Ishikawa (cell line): Measurements from ENCODE around the gene GLYAT.

ENCODE experiments used
- CREB1 ChIP-seq: IDR thresholded peaks from 2 replicates; pipeline ENCODE4 v1.6.1; 2012; ENCODE audit warnings: low read depth
- EGR1 ChIP-seq: IDR thresholded peaks from 2 replicates; pipeline ENCODE4 v1.6.1; 2012
- EP300 ChIP-seq: IDR thresholded peaks from 2 replicates; pipeline ENCODE4 v1.6.1; 2012; ENCODE audit warnings: borderline replicate concordance
- FOXM1 ChIP-seq: IDR thresholded peaks from 2 replicates; pipeline ENCODE4 v1.6.1; 2012; ENCODE audit warnings: low read depth, borderline replicate concordance
- NFIC ChIP-seq: IDR thresholded peaks from 2 replicates; pipeline ENCODE4 v1.6.1; 2012
- TAF1 ChIP-seq: IDR thresholded peaks from 2 replicates; pipeline ENCODE4 v1.6.1; 2012; ENCODE audit warnings: low read depth, mild to moderate bottlenecking
- TCF12 ChIP-seq: IDR thresholded peaks from 2 replicates; pipeline ENCODE4 v1.6.1; 2012; ENCODE audit warnings: low read depth
- TEAD4 ChIP-seq: IDR thresholded peaks from 2 replicates; pipeline ENCODE4 v1.6.1; 2012
- YY1 ChIP-seq: IDR thresholded peaks from 2 replicates; pipeline ENCODE4 v1.6.1; 2012; ENCODE audit warnings: low read depth
- ZBTB7A ChIP-seq: IDR thresholded peaks from 2 replicates; pipeline ENCODE4 v1.6.1; 2012; ENCODE audit warnings: low read depth
- TF ChIP-seq, protein P1 (sequence below): IDR thresholded peaks from 2 replicates; pipeline ENCODE4 v1.6.1; 2012
- TF ChIP-seq, protein P2 (sequence below): IDR thresholded peaks from 2 replicates; pipeline ENCODE4 v1.6.1; 2012
- TF ChIP-seq, protein P3 (sequence below): IDR thresholded peaks from 2 replicates; pipeline ENCODE4 v1.6.1; 2012; ENCODE audit warnings: low read depth, mild to moderate bottlenecking

The GLYAT gene

DNA sequence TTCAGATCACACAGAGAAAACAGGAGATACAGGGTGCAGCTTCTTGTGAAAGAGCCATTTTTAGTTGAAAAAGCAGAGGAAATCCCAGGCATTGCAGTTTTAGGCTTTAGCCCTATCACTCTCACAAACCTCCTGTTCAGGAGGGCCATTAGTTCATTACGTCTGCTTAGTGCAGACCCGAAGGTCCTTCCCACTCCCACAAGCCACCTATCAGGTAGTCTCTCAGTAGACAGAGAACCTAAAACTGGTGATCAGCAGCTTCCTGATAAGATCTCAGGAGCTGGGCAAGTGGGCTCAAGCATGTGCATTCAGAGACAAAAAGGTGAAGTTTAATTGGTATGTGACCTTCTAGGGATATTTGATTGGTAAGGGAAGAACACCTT is 4.3 kb downstream of the GLYAT start:
- no peak for TF ChIP-seq ZBTB7A
- TF ChIP-seq, protein P1, sequence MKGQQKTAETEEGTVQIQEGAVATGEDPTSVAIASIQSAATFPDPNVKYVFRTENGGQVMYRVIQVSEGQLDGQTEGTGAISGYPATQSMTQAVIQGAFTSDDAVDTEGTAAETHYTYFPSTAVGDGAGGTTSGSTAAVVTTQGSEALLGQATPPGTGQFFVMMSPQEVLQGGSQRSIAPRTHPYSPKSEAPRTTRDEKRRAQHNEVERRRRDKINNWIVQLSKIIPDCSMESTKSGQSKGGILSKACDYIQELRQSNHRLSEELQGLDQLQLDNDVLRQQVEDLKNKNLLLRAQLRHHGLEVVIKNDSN = no peak
- no peak for TF ChIP-seq CREB1
- no peak for TF ChIP-seq YY1
- no peak for TF ChIP-seq FOXM1
- TF ChIP-seq TCF12 = no peak

DNA sequence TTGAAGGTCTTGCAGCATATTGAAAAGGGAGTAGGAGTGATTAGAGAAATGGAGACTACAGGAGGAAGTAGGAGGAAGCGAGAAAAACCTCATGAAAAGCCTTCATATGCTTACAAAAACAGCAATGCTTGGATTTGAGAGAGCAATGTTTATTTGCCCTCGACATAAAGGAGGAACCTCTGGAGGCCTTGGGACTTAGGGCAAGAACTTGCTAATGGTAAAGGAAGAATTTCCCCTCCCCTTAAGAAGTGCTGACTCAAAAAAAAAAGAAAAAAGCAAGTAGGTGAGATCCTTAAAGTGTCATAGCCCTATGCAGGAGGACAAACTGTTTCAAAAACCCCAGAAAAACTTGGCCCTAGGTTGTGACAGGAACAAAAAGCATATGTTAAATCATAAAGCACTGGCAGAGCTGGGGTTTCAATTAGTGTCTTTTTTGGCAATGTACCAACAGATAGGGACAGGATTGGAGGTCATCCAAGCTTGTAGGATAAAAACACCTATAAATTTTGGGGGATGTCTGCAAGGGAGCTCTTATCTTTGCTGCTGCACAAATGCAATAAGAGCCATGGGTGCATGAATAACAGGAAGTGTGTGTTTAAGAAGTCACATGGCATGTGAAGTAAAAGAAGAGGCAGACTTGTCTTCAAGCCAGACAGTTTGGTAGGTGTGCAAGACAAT is 4.9 kb downstream of the GLYAT start:
- no peak for TF ChIP-seq EP300

DNA sequence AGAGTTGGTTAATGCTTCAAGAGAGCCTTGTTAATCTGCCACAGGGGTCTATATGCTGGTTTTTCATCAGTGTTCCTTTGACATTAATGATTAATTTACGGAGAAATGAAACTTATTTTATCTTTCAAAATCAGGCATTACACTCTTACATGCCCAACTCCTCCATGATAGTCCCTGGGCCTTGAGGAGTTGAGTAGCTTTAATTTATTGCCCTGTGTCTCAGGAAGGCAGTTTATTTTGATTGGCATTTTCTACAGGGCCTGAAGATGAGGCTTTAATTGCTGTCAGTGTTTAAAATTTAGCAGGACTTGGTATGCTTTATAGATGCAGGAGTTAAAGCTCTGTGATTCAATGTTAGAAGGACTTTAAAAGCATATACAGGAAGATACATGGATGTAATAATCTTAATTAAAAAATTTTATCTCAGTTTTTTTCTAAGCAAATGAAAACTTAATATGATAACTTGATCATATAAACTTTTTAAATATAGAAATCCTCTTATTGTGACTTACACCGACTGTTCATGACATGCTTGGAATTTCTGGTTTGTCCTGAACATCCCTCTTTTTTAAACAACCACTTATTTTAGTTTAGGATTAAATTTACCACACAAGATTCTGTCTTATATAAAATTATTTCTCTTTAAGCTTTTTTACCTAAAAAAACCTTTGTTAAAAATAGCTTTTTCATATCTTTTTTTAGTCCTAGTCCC is 12.2 kb downstream of the GLYAT start:
- TF ChIP-seq TCF12 (no peak), NFIC (no peak), EP300 (no peak), ZBTB7A (no peak), TEAD4 (no peak), CREB1 (no peak), EGR1 (no peak), TAF1 (no peak)
- TF ChIP-seq, protein P1 = no peak
- TF ChIP-seq, protein P2, sequence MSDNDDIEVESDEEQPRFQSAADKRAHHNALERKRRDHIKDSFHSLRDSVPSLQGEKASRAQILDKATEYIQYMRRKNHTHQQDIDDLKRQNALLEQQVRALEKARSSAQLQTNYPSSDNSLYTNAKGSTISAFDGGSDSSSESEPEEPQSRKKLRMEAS = no peak
- TF ChIP-seq, protein P3, sequence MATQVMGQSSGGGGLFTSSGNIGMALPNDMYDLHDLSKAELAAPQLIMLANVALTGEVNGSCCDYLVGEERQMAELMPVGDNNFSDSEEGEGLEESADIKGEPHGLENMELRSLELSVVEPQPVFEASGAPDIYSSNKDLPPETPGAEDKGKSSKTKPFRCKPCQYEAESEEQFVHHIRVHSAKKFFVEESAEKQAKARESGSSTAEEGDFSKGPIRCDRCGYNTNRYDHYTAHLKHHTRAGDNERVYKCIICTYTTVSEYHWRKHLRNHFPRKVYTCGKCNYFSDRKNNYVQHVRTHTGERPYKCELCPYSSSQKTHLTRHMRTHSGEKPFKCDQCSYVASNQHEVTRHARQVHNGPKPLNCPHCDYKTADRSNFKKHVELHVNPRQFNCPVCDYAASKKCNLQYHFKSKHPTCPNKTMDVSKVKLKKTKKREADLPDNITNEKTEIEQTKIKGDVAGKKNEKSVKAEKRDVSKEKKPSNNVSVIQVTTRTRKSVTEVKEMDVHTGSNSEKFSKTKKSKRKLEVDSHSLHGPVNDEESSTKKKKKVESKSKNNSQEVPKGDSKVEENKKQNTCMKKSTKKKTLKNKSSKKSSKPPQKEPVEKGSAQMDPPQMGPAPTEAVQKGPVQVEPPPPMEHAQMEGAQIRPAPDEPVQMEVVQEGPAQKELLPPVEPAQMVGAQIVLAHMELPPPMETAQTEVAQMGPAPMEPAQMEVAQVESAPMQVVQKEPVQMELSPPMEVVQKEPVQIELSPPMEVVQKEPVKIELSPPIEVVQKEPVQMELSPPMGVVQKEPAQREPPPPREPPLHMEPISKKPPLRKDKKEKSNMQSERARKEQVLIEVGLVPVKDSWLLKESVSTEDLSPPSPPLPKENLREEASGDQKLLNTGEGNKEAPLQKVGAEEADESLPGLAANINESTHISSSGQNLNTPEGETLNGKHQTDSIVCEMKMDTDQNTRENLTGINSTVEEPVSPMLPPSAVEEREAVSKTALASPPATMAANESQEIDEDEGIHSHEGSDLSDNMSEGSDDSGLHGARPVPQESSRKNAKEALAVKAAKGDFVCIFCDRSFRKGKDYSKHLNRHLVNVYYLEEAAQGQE = no peak

DNA sequence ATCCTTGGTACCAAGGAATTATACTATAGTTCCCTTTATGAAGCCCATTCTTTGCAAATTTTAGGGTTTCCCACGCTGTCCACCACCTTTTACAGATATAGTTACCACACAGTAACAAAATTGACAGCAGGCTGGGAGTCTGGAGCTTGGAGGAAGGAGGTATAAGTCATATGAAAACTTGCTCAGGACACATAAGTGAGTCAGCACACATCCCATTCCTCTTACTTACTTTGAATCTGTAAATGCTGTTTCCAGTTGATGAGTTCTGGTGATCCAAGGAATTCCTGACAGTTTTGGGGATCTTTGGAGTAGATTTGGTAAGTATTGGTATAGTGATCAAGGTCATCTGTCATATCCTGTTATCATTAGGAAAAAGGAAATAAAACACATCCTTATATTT is 19.2 kb downstream of the GLYAT start:
- TF ChIP-seq ZBTB7A (no peak), CREB1 (no peak), EGR1 (no peak), NFIC (no peak), FOXM1 (no peak), TAF1 (no peak), TEAD4 (no peak)
- TF ChIP-seq, protein P2 = no peak
- TF ChIP-seq, protein P1 = no peak
- TF ChIP-seq, protein P3 = no peak

DNA sequence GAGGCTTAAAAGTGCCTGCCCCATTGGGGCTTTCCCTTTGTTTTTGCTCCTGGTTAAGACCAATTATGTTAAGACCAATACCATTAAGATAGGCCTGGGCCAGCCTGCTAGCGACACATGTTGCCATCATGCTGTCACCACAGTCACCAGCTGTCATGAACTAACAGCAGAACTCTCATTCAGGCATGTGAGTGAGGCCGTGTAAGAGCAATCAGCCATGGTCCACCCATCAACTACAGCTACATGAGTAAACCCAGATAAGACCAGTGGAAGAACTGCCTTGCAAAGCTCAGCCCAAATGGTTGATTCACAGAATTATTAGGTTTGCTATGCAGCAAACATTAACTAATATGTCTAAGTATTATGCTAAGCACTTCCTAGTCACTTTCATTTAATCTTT is 19.9 kb downstream of the GLYAT start:
- TF ChIP-seq TAF1 (no peak), EGR1 (no peak), FOXM1 (no peak)

DNA sequence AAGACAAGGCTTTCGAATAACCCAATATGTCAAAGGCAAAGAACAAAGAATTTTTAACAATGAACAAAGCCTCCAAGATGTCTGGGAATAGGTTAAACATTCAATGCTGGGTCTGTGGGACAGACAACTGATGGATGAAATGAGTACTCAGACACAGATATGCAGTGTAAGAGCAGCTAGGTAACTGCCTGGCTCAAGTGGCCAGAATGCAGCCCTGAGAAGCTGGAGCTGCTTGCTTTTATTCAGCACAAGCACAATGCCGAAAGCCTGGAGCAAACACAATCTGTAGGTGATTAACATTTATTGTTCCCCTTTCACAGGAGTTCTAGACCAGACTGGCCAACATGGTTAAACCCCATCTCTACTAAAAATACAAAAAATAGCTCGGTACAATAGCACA is 24.0 kb downstream of the GLYAT start:
- TF ChIP-seq CREB1 = no peak
- TF ChIP-seq, protein P2 = no peak
- TF ChIP-seq, protein P3 = no peak
